ENCODE results near the gene PHF2.

DNA sequence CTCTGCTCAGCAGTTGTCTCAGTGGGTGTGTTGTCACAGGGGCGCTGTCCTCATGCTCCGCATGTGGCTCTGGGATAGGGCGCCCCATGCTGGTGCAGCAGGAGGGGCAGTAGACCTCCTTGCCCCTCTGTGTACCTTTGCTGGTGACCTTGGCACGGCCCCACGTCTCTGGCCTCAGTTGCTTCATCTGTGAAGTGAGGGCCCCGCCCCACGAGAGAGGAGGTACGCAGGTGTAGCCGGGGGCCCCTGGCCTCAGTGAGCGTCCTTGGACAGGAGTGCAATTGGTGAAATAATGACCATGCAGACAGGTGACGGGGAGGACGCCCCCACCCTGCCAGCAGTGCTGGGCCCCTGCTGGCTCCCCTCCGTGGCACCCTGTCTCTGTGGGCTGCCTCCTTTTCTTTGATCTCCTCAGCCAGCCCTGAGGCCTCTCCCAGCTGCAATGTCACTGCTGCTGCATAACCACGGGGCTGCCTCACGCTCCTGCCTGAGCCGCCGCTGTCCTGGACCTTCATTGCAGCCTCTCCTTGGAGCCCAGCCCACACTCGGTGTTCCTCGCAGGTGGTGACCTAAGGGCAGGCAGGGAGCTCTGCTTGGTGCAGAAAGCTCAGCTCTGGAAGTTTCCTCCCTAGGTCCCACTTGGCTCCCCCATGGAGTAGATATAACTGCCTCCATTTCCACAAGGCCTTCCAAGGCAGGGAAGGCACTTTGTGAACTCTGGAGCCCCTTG lies 57.3 kb downstream of the PHF2 start:
- TF ChIP-seq EZH2phosphoT487 (conservative IDR thresholded peaks at IDR 0.05; ENCODE audit: low read length) = no peak
- TF ChIP-seq, protein P1, sequence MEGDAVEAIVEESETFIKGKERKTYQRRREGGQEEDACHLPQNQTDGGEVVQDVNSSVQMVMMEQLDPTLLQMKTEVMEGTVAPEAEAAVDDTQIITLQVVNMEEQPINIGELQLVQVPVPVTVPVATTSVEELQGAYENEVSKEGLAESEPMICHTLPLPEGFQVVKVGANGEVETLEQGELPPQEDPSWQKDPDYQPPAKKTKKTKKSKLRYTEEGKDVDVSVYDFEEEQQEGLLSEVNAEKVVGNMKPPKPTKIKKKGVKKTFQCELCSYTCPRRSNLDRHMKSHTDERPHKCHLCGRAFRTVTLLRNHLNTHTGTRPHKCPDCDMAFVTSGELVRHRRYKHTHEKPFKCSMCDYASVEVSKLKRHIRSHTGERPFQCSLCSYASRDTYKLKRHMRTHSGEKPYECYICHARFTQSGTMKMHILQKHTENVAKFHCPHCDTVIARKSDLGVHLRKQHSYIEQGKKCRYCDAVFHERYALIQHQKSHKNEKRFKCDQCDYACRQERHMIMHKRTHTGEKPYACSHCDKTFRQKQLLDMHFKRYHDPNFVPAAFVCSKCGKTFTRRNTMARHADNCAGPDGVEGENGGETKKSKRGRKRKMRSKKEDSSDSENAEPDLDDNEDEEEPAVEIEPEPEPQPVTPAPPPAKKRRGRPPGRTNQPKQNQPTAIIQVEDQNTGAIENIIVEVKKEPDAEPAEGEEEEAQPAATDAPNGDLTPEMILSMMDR (IDR thresholded peaks at IDR 0.05; ENCODE audit: insufficient read depth, low read length, poor library complexity, severe bottlenecking) = no peak

All from SU-DHL-6 (cell line).